Glomerular endothelial cell (primary cell): ENCODE measurements around the gene ST6GAL1. TPM values are rescaled to one million over a fixed set of nuclear protein-coding genes. Genes with fewer than 3 reads are reported as not detected.
"Not testable (repeated sequence)": the region's sequence is repeated elsewhere in the genome, so short reads cannot be mapped to it uniquely, and the experiment has no call there.

Source experiments
- DNase-seq: peaks from one replicate; pipeline ENCODE4 v3.0.0-alpha.2; 2011; ENCODE audit warnings: low read depth, low spot score; ENCODE audit errors: extremely low read depth
- total RNA-seq: library from RNA; depleted of rRNA; stranded (reverse); fragments of >200 nt; gene quantifications from 2 replicates; pipeline ENCODE4 v1.2.3, GENCODE V29; 2015

ST6GAL1 gene, protein sequence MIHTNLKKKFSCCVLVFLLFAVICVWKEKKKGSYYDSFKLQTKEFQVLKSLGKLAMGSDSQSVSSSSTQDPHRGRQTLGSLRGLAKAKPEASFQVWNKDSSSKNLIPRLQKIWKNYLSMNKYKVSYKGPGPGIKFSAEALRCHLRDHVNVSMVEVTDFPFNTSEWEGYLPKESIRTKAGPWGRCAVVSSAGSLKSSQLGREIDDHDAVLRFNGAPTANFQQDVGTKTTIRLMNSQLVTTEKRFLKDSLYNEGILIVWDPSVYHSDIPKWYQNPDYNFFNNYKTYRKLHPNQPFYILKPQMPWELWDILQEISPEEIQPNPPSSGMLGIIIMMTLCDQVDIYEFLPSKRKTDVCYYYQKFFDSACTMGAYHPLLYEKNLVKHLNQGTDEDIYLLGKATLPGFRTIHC
- total RNA-seq, result 81.4 and 89.0 TPM in 2 replicates

DNA sequence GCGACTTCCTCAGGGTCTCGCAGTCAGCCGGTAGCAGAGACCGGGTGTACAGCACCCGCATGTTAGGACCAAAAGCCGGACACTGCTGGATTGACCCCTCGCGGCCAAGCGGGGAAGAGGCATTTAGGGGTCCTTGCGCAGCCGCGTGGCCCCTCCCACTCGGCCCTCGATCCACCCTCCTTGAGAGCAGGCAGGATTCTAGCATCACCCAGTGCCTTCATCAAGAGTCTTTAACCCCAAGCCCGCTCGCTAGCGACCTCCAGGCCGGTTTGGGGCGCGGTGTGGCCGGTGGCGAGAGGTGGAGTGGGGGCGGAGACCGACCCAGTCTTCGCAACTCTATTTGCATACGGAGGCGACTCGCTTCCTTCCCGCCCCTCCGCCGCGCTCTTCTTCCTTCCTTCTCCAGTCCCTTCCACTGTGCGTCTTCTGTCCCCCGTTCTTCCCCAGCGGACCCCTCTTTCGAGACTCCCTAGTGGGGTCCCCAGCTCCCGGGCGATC lies at the start of gene ST6GAL1:
Gene ST6GAL1 (plus strand): TSS at position 384 of the 498 bp plus-strand sequence. CDS start 112,178 bp downstream, outside the sequence.
- DNase-seq, result no peak

- DNase-seq, result no peak
Measured at GRCh38 chr3:186882150-186882524, 48.2 kb upstream of the ST6GAL1 start.

DNA sequence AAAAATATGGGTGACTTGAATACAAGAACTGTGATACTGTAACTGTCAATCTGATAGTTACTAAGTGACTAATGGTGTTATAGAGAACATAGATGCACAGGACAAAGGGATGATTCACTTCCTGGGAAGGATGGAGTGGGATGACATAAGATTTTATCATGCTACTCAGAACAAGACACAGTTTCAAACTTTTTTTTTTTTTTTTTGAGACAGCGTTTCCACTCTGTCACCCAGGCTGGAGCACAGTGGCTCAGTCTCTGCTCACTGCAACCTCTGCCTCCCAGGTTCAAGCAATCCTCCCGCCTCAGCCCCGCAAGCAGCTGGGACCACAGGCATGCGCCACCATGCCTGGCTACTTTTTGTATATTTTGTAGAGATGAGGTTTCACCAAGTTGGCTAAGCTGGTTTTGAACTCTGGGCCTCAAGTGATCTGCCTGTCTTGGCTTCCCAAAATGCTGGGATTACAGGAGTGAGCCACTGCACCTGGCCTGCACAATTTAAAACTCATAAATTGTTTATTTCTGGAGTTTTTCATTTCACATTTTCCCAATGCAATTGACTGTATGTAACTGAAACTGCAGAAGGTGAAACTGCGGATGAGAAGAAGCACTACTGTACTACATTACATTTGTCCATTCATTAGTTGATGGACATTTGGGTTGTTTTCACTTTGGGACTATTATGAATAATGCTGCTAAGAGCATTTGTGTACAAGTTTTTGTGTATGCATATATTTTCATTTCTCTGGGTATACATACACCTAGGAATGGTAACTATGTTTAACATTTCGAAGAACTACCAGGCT lies 47.2 kb upstream of the ST6GAL1 start:
- DNase-seq, result no peak

DNA sequence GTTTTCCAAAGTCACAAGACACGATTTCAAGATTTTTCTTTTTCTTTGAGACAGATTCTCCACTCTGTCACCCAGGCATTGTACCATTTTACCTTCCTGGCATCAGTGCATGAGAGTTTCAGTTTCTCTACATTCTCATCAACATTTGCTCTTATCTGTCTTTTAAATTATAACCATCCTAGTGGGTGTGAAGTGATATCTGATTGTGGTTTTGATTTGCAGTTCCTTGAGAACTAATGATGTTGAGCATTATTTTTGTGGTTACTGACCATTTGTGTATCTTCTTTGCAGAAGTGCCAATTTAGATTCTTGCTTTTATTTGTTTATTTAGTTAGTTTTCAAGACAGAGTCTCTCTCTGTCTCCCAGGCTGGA lies 46.7 kb upstream of the ST6GAL1 start:
- DNase-seq, result no peak

DNA sequence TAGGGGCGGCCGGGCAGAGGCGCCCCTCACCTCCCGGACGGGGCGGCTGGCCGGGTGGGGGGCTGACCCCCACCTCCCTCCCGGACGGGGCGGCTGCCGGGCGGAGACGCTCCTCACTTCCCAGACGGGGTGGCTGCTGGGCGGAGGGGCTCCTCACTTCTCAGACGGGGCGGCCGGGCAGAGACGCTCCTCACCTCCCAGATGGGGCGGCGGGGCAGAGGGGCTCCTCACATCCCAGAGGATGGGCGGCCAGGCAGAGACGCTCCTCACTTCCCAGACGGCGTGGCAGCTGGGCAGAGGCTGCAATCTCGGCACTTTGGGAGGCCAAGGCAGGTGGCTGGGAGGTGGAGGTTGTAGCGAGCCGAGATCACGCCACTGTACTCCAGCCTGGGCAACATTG lies 45.5 kb upstream of the ST6GAL1 start:
- DNase-seq, result not testable (repeated sequence)

- DNase-seq, result no peak
Measured at GRCh38 chr3:186886202-186886981, 43.9 kb upstream of the ST6GAL1 start.

DNA sequence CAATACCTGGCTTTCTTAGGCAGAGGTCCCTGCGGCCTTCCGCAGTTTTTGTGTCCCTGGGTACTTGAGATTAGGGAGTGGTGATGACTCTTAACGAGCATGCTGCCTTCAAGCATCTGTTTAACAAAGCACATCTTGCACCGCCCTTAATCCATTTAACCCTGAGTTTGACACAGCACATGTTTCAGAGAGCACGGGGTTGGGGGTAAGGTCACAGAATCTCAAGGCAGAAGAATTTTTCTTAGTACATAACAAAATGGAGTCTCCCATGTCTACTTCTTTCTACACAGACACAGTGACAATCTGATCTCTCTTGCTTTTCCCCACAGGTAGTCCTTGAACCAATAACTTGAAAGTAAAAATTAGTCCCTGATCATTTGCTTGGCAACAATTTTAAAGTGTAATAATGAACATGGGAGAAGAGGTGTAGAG lies 42.8 kb upstream of the ST6GAL1 start:
- DNase-seq, result not testable (repeated sequence)

DNA sequence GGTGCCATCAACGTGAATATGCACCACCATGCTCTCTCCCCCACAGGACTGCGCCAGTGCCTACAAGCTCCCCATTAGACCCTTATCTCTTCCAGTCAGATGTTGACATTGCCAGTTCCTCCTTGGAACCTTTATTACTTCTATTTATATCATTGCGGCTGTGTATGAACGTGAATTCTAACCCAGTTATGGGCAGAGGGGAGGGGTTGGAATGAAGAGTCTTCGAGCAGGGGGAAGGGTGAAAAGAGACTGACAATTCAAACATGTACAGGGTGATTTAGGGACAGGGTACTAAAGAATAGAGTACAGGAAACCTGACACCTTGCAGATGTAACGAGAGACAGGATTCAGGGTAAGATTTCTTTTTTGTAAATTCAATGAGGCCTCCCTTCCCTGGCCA lies 41.8 kb upstream of the ST6GAL1 start:
- DNase-seq, result no peak

- DNase-seq, result not testable (repeated sequence)
Measured at GRCh38 chr3:186889698-186890097, 40.6 kb upstream of the ST6GAL1 start.

DNA sequence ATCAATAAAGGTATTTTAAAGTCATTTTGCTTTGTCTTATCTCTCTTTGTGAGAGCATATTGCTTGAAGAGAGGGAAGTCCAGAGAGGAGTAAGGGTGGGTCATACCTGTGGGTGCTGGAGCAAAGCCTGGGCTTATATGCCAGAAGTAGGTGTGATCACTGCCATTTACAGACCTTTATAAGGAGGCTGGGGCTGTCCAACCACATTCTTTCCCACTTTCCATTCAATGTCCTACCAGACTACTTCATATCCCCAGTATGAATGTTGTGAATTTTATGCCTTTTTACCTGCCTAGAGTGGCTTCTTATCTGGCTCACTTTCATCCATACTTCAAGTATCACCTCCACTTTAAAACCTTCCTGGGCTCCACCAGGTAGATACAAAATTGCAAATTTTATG lies 39.4 kb upstream of the ST6GAL1 start:
- no peak for DNase-seq

GRCh38 chr3:186893071-186893470 lies 37.3 kb upstream of the ST6GAL1 start:
- DNase-seq, result not testable (repeated sequence)

GRCh38 chr3:186895406-186895805 lies 34.9 kb upstream of the ST6GAL1 start:
- no peak for DNase-seq

DNA sequence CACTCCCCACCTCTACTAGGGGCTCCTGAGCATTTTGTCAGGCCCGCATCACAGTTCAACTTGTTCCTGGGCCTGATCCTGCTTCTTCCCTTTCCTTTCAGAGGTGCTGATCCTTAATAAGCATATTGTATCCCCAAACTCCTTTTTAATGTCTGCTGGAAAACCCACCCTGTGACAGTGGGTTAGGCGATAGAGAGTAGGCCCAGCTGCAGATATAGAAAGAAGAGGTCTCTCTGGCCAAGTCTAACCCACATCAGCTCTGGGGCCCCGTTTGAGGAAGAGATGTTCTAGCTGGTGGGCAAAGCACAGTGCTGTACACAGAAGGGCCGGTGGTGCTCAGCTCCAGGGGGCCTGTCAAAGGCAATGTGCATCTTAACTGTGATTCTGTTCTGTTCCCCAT lies 34.3 kb upstream of the ST6GAL1 start:
- DNase-seq, result no peak

GRCh38 chr3:186896875-186897274 lies 33.5 kb upstream of the ST6GAL1 start:
- no peak for DNase-seq

GRCh38 chr3:186901135-186901734 lies 29.1 kb upstream of the ST6GAL1 start:
- no peak for DNase-seq

DNA sequence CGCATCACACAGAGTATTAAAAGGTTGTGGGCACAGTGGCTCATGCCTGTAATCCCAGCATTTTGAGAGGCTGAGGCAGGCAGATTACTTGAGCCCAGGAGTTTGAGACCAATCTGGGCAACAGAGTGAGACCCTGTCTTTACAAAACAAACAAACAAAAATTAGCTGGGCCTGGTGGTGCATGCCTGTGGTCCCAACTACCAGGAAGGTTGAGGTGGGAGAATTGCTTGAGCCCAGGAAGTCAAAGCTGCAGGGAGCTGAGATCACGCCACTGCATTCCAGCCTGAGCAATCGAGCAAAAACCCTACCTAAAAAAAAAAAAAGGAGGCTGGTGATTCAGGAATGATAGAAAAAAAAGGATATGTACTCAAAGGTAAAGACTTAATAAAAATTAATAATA lies 28.2 kb upstream of the ST6GAL1 start:
- DNase-seq, result no peak

DNA sequence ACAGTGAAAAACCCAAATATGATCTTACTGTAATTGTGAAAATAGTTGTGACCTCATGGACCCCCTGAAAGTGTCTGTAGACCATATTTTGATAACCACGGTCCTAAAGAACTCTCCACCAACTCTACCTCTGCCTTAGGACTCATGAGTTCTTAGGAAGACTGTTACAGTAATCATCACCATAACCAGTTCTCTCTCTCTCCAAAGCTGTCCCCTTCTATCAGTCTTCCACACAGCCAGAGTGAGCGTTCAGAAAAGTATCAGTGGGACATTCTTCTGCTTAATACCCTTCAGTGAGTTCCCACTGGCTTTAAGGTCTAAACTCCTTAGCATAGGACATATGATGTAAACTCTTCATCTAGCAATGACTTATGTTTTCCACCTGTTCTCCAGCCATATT lies 27.6 kb upstream of the ST6GAL1 start:
- DNase-seq, result no peak

GRCh38 chr3:186903676-186904075 lies 26.6 kb upstream of the ST6GAL1 start:
- not testable (repeated sequence) for DNase-seq

- DNase-seq, result not testable (repeated sequence)
Measured at GRCh38 chr3:186907075-186907474, 23.3 kb upstream of the ST6GAL1 start.

- DNase-seq, result no peak
Measured at GRCh38 chr3:186909078-186909853, 21.1 kb upstream of the ST6GAL1 start.
